Stimulated activated CD4-positive, alpha-beta T cell treated with anti-CD3 and anti-CD28 coated beads, Interleukin-15, amount 100 ng/mL, for 24 hours (primary cell): ENCODE results near the gene ANGPTL8.

Experiments used
- DNase-seq: peaks from one replicate; pipeline ENCODE4 v3.0.0-alpha.2; 2020

The ANGPTL8 gene

DNA sequence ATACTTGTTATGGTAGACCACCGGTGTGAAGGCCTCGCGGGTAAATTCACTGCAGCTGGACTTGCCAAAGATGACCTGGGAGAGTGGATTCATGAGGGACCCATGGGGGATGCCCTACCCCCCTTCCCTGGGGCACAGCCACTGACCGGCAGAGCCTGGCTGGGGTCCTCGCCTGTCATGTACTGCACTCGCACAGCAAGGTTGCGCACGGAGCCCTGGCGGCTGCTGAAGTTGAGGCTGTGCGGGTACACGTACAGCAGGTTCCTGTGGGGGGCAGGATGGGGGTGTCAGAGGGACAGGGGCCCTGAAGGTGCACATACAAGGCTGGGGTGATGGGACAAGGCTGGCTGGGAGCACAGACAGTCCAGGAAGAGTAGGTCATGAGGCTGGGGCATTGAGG lies 1.4 kb upstream of the ANGPTL8 start:
- no peak for DNase-seq

DNA sequence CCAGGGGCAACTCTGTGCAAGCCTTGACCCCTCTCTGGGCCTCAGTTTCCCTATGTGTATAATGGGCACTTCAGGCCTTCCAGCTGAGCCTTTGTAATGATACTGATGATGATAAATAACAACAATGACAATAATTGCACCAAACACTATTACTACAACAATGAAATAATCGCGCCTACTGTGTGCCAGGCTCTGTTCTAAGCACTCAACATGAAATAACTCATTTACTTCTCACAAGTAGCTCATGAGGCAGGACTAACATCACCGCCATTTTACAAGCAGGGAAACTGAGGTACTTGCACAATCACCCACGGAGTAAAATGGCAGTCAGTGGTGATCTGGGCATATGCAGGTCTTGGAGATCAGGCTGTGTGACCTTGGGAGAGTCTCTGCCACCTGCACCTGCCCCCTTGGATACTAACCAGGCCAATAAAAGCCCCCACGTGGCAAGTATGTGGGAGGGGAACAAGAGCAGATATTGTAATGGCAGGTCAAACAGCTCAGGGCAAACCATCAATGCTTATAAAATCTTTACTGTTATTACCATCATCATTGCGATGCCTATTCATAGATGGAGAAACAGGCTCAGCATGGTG lies 540 bp upstream of the ANGPTL8 start:
- no peak for DNase-seq

DNA sequence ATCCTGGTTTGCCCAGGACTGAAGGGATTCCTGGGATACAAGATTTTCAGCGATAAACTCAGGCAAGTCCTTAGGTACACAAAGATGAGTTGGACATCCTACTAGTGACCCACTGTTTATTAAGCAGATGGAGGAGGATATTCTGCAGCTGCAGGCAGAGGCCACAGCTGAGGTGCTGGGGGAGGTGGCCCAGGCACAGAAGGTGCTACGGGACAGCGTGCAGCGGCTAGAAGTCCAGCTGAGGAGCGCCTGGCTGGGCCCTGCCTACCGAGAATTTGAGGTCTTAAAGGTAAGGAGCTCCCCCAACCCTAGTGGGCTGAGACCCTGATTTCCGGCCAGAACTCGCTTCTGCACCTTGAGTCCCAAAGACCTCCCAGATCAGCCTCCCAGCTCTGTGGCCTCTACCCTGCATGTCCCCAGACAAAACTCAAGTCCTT lies 607 bp downstream of the ANGPTL8 start:
- no peak for DNase-seq

DNA sequence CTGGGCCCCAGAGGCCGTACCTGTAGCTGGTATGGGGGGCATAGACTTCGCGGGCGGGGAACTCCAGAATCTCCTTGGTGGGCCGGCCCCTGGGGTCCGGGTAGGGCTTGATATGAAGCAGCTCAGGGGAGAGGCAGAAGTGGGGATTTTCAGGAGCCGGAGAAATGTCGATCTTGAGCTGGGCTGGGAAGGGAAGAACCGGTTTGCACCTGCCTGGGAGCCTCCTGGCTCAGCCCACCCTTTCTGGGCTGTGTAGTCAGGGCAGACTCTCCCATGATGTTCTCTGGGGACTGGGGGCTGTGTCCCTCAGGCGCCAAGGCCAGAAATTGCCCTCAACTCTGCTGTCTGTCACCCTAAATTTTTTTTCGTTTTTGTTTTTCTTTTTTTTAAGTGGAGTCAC lies 2.6 kb downstream of the ANGPTL8 start:
- no peak for DNase-seq

- DNase-seq = peak; percentile 94
Observed at GRCh38 chr19:11242864-11243797, 3.7 kb downstream of the ANGPTL8 start.

DNA sequence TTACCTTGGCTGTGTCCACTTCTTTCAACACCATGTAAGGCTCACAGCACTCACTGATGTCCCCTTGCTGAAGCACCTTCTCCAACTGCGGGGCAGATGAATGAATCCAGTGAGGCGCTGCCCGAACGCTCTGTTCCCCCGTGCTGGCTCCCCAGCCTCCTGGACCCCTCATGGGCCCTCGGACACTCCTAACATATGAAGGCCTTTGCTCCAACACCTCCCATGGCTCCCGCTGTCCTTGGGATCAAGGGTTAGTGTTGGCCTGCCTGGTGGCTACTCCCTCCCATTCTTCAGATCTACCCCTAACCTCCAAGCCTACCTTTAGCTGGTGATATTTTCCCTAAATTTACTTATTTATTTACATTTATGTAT lies 4.4 kb downstream of the ANGPTL8 start:
- no peak for DNase-seq

DNA sequence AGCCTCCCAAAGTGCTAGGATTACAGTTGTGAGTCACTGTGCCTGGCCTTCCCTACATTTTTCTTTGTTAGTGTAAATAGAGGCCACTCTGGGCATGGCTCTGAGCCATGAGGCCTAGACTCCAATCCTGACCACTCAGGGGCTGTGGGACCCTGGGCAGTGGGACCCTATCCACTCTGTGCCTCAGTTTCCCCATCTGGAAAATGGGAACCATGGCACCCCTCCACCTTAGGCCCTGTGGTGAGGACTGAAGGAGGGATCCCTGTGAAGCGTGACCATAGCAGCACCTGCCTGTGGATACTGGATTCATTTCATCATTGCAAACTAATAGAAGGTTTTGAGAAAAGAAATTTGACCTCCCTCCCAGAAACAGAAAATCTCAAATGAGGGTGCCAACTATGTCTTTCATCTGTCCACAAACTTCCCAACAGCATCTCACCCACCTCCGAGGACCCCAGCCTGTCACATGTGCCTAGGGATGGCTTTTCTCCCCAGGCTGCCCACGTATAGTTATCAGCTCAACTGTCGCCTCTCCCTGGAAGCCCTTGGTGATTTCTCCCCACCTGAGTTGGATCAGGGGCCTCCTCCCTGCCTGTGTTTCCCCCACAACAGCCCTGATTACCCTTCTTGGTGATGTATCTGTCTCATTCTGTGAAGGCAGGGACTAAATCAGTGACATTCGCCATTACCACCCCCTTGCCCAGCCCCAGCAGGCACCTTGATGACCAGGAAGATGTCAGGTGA lies 5.6 kb downstream of the ANGPTL8 start:
- no peak for DNase-seq

DNA sequence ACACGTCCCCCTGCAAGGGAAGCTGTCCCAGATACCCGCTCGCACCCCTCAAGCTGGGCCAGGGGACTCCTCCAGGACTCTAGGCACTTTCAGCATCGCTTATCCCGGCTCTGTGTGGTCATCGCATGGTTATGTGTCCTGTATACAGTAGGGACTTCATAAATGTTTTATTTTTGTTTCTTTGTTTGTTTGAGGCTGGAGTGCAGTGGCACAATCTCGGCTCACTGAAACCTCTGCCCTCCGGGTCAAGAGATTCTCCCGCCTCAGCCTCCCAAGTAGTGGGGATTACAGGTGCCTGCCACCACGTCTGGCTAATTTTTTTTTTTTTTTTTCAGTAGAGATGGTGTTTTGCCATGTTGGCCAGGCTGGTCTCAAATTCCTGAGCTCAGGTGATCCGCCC lies 7.5 kb downstream of the ANGPTL8 start:
- DNase-seq = no peak

DNA sequence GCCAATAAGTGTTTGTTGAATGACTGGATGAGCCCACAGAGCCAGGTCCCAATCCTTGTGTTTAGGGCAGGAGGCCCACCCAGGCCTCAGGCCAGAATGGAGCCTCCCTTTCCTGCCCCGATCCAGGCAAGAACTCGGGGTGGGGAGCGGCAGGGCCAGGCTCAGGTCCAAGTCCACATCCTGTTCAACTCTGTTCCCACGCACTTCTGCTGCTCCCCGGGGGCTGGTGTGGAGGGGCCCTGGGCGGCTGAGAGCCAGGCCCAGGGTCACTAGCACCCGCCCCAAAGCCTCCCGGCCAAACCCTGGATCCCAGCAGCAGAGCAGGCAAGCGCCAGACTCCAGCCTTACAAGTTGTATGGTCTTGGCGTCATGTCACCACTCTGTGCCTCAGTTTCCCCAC lies 8.0 kb downstream of the ANGPTL8 start:
- no peak for DNase-seq

- DNase-seq = no peak
Observed at GRCh38 chr19:11247934-11248333, 8.5 kb downstream of the ANGPTL8 start.

GRCh38 chr19:11248852-11249251 lies 9.4 kb downstream of the ANGPTL8 start:
- DNase-seq = no peak

DNA sequence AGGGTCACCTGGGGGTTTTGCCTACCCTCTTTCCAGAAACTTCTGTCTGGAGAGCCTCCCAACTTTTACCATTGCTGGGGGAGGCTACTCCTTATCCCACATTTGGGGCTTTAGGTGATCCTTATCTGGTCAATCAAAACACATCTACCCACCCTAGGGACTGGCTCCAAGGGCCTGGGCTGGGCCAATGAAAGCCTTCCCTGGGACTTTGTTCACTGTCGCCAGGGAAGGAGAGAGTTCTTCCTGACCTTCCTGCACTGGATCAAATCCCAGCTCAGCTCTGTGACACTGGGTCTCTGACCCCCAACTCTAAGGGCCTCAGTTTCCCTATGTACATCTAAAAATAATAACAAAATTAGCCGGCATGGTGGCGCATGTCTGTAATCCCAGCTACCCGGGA lies 11.8 kb downstream of the ANGPTL8 start:
- DNase-seq = no peak

DNA sequence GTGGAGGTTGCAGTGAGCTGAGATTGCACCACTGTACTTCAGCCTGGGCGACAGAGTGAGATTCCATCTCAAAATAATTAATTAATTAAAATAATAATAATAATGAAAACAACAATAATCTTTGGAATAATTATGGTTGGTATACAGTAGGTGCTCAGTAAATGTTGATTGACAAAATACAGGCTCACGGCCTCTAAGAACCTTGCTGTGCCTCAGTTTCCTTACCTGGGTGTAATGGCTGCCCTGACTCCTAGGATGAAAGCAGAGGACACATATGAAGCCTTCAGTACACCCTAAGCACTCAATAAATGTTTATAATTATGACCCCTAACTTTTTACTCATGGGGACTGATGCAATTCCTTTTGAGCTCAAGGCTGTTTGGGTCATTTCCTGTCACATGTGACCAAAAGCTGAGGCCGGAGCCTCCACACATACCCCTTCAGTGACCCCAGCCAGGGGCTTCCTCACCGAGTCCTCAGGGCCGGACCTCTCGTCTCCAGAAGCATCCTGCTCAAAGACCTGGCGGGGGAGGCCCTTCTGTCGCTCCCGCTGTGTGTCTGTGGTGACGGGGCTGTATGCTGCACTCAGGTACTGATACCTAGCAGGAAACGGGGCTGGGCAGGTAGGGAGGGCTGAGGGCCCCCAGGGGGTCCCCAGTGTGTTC lies 12.4 kb downstream of the ANGPTL8 start:
- no peak for DNase-seq

GRCh38 chr19:11252665-11253355 lies 13.4 kb downstream of the ANGPTL8 start:
- DNase-seq = no peak

- DNase-seq = no peak
Observed at GRCh38 chr19:11254666-11255065, 15.2 kb downstream of the ANGPTL8 start.

DNA sequence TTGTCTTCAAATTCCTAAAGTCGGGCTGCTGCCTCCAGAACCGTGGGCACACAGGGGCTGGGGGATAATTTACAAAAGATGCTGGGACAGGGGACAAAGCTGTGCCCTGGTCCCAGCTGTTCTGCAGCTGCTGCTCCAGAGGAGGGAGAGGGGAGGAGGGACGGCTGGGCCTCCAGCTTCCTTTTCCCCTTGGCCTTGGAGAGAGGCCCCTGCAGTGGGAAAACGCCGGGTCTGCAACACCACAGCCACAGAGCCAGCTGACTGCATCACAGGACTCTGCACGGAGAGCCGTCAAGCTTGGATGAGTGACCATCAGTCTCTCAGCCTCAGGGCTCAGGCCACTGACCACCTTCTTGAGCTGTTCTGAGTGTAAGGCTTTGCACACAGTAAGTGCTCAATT lies 16.8 kb downstream of the ANGPTL8 start:
- DNase-seq = no peak

- no peak for DNase-seq
Observed at GRCh38 chr19:11257846-11258380, 18.5 kb downstream of the ANGPTL8 start.

GRCh38 chr19:11260996-11261395 lies 21.6 kb downstream of the ANGPTL8 start:
- DNase-seq = no peak

GRCh38 chr19:11261431-11261970 lies 22.1 kb downstream of the ANGPTL8 start:
- DNase-seq = no peak

GRCh38 chr19:11261971-11262839 lies 22.8 kb downstream of the ANGPTL8 start, which contains the start of gene DOCK6:
DOCK6 (minus strand) TSS chr19:11262524; CDS start chr19:11262440, 84 bp downstream.
- DNase-seq = peak; percentile 52

DNA sequence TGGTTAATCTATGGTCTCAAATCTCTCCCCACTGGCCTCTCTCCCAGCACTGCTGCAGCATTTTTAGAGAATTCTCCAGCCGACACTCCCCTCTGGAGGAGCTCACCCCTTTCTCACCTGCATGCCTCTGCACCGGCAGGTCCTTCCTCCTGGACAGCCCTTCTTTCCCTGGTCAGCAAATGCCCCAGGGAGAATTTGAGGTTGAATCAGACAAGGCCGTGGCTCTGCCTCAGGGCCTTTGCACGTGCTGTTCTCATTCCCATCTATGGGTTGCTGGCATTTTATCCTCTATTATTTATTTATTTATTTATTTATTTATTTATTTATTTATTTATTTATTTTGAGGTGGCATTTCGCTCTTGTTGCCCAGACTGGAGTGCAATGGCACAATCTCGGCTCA lies 24.3 kb downstream of the ANGPTL8 start:
- DNase-seq = no peak
